Sigmoid colon (tissue), 4 donors: ENCODE results near the gene FBXW10.
"Not testable (repeated sequence)": the region's sequence is repeated elsewhere in the genome, so short reads cannot be mapped to it uniquely, and the experiment has no call there.

Source experiments
- POLR2A ChIP-seq, 2 donors: fragments of 450-650 bp; IDR thresholded peaks; one replicate each; pipeline ENCODE4 v1.6.1; 2016; ENCODE audit warnings: antibody characterized with exemption in 2 of 2, mild to moderate bottlenecking in 2 of 2, moderate library complexity in 2 of 2
- POLR2AphosphoS5 ChIP-seq, 4 donors: sonication (generic); formaldehyde crosslinking; IDR thresholded peaks; one replicate each; pipeline ENCODE4 v1.6.1; 2017; ENCODE audit warnings: antibody characterized with exemption in 4 of 4
- TF ChIP-seq, protein P1 (sequence below), 4 experiments: fragments of 450-650 bp in 3 of 4; fragments of 200-600 bp in 1 of 4; IDR thresholded peaks; one replicate each; pipeline ENCODE4 v1.5.1; 2016 to 2019; ENCODE audit warnings: antibody characterized with exemption in 4 of 4, mild to moderate bottlenecking in 3 of 4, moderate library complexity in 2 of 4

DNA sequence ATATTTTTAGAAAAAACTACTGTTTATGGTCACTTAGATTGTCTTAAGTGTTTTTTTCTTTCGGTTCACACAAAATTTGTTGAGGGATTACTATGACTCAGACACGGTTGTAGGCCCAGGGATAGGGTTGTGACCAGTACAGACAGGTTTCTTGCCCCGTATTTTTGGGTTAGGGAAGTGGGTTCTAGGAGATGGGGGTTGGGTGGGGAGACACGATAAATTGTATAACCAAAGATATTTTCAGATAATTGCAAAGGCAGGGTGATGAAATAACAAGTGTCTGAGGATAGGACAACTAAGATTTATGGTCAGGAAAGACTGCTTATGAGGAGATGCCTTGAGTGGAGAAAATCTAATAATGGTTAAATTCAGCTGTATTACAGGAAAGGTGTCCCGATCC is 38.0 kb downstream of the FBXW10 start:
- TF ChIP-seq, protein P1, sequence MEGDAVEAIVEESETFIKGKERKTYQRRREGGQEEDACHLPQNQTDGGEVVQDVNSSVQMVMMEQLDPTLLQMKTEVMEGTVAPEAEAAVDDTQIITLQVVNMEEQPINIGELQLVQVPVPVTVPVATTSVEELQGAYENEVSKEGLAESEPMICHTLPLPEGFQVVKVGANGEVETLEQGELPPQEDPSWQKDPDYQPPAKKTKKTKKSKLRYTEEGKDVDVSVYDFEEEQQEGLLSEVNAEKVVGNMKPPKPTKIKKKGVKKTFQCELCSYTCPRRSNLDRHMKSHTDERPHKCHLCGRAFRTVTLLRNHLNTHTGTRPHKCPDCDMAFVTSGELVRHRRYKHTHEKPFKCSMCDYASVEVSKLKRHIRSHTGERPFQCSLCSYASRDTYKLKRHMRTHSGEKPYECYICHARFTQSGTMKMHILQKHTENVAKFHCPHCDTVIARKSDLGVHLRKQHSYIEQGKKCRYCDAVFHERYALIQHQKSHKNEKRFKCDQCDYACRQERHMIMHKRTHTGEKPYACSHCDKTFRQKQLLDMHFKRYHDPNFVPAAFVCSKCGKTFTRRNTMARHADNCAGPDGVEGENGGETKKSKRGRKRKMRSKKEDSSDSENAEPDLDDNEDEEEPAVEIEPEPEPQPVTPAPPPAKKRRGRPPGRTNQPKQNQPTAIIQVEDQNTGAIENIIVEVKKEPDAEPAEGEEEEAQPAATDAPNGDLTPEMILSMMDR (IDR thresholded peaks at IDR 0.05): not testable (repeated sequence)
- TF ChIP-seq POLR2A, POLR2AphosphoS5 (IDR thresholded peaks at IDR 0.05): not testable (repeated sequence)
